WTC11 (cell line): Measurements from ENCODE around the gene APMAP. TPM values are rescaled to one million over a fixed set of nuclear protein-coding genes. Genes with fewer than 3 reads are reported as not detected.

Source experiments
- ATAC-seq: fragments of 200-7000 bp; cut with Tn5 transposase; 2 replicates; pipeline ENCODE4 v1.10.0; 2021; ENCODE audit warnings: mild to moderate bottlenecking, moderate library complexity
- CTCF ChIA-PET: fragments of 300-600 bp; sonication (Branson Sonifier 250); formaldehyde crosslinking; loops from one replicate; lab custom pipeline; 2021; ENCODE audit warnings: antibody characterized with exemption; lab: Charles Lee
- POLR2A ChIA-PET: fragments of 350-600 bp; sonication (Branson Sonifier 250); formaldehyde crosslinking; loops from one replicate; lab custom pipeline; 2021; ENCODE audit warnings: antibody characterized with exemption; lab: Charles Lee
- DNase-seq: peaks from one replicate; pipeline ENCODE4 v3.0.0; 2021; ENCODE audit warnings: low spot score
- H3K27ac Mint-ChIP-seq: 2 replicates; pipeline ENCODE4 v1.8.0; 2021; ENCODE audit warnings: mixed read lengths
- H3K27me3 Mint-ChIP-seq: 2 replicates; pipeline ENCODE4 v1.8.0; 2021; ENCODE audit warnings: low read depth, mild to moderate bottlenecking, moderate library complexity, mixed read lengths
- H3K36me3 Mint-ChIP-seq: 2 replicates; pipeline ENCODE4 v1.8.0; 2021; ENCODE audit warnings: mixed read lengths
- H3K4me1 Mint-ChIP-seq: 2 replicates; pipeline ENCODE4 v1.8.0; 2022; ENCODE audit warnings: mixed read lengths
- H3K4me3 Mint-ChIP-seq: 2 replicates; pipeline ENCODE4 v1.8.0; 2021; ENCODE audit warnings: mild to moderate bottlenecking, moderate library complexity, mixed read lengths
- H3K9me3 Mint-ChIP-seq: 2 replicates; pipeline ENCODE4 v1.8.0; 2021; ENCODE audit warnings: mixed read lengths
- ATF2 ChIP-seq: sonication (generic); formaldehyde crosslinking; IDR thresholded peaks from 2 replicates; pipeline ENCODE4 v1.8.1; 2022; ENCODE audit warnings: low read depth, missing genetic modification reagents, borderline replicate concordance
- ELF4 ChIP-seq: sonication (generic); formaldehyde crosslinking; IDR thresholded peaks from 2 replicates; pipeline ENCODE4 v1.8.1; 2022; ENCODE audit warnings: low read depth, mild to moderate bottlenecking, moderate library complexity, missing genetic modification reagents
- FOXP1 ChIP-seq: sonication (generic); formaldehyde crosslinking; IDR thresholded peaks from 2 replicates; pipeline ENCODE4 v1.8.0; 2022; ENCODE audit warnings: missing genetic modification reagents, mild to moderate bottlenecking, moderate library complexity, borderline replicate concordance
- HMGA2 ChIP-seq: fragments of 250-450 bp; sonication (Bioruptor Pico); IDR thresholded peaks from 2 replicates; pipeline ENCODE4 v1.4.0; 2021; ENCODE audit warnings: mild to moderate bottlenecking, moderate library complexity
- HMGXB4 ChIP-seq: sonication (generic); formaldehyde crosslinking; IDR thresholded peaks from 2 replicates; pipeline ENCODE4 v1.8.1; 2023; ENCODE audit warnings: mild to moderate bottlenecking, moderate library complexity, missing genetic modification reagents
- IRF2 ChIP-seq: sonication (generic); formaldehyde crosslinking; IDR thresholded peaks from 2 replicates; pipeline ENCODE4 v1.8.0; 2022; ENCODE audit warnings: low read depth, missing genetic modification reagents, borderline replicate concordance
- MAX ChIP-seq: sonication (generic); formaldehyde crosslinking; IDR thresholded peaks from 2 replicates; pipeline ENCODE4 v1.8.0; 2022; ENCODE audit warnings: mild to moderate bottlenecking, missing genetic modification reagents
- OVOL2 ChIP-seq: fragments of 250-450 bp; sonication (Bioruptor Pico); IDR thresholded peaks from 2 replicates; pipeline ENCODE4 v1.9.0; 2021; ENCODE audit warnings: mild to moderate bottlenecking, borderline replicate concordance
- SP1 ChIP-seq: sonication (generic); formaldehyde crosslinking; conservative IDR thresholded peaks from 2 replicates; pipeline ENCODE4 v1.8.1; 2022; ENCODE audit warnings: missing genetic modification reagents
- TCF7 ChIP-seq: sonication (generic); formaldehyde crosslinking; IDR thresholded peaks from 2 replicates; pipeline ENCODE4 v1.8.0; 2022; ENCODE audit warnings: mild to moderate bottlenecking, low read depth, missing genetic modification reagents, moderate library complexity
- USF1 ChIP-seq: sonication (generic); formaldehyde crosslinking; IDR thresholded peaks from 2 replicates; pipeline ENCODE4 v1.8.0; 2022; ENCODE audit warnings: mild to moderate bottlenecking, missing genetic modification reagents
- ZNF138 ChIP-seq: sonication (generic); formaldehyde crosslinking; conservative IDR thresholded peaks from 2 replicates; pipeline ENCODE4 v1.8.1; 2022; ENCODE audit warnings: mild to moderate bottlenecking, moderate library complexity, missing genetic modification reagents
- ZNF232 ChIP-seq: sonication (generic); formaldehyde crosslinking; IDR thresholded peaks from 2 replicates; pipeline ENCODE4 v1.8.0; 2022; ENCODE audit warnings: mild to moderate bottlenecking, missing genetic modification reagents
- ZNF317 ChIP-seq: sonication (generic); formaldehyde crosslinking; IDR thresholded peaks from 2 replicates; pipeline ENCODE4 v1.8.1; 2023; ENCODE audit warnings: low read depth, mild to moderate bottlenecking, moderate library complexity, missing genetic modification reagents, borderline replicate concordance
- ZNF423 ChIP-seq: fragments of 250-450 bp; sonication (Bioruptor Pico); IDR thresholded peaks from 2 replicates; pipeline ENCODE4 v2.1.2; 2022; ENCODE audit warnings: mild to moderate bottlenecking, moderate library complexity
- ZNF671 ChIP-seq: fragments of 250-450 bp; sonication (Bioruptor Pico); IDR thresholded peaks from 2 replicates; pipeline ENCODE4 v1.8.0; 2021; ENCODE audit warnings: mild to moderate bottlenecking
- ZSCAN18 ChIP-seq: fragments of 250-450 bp; sonication (Bioruptor Pico); IDR thresholded peaks from 2 replicates; pipeline ENCODE4 v2.1.2; 2022; ENCODE audit warnings: mild to moderate bottlenecking, moderate library complexity
- total RNA-seq: library from RNA; stranded (reverse); gene quantifications from 3 replicates; pipeline ENCODE4 v1.2.3, GENCODE V29; 2021
- TF ChIP-seq, protein P1 (sequence below): fragments of 250-450 bp; sonication (Bioruptor Pico); IDR thresholded peaks from 2 replicates; pipeline ENCODE4 v1.8.0; 2021; ENCODE audit warnings: mild to moderate bottlenecking
- TF ChIP-seq, protein P2 (sequence below): fragments of 200-600 bp; IDR thresholded peaks from 2 replicates; pipeline ENCODE4 v1.8.0; 2022; ENCODE audit warnings: antibody characterized with exemption
- TF ChIP-seq, protein P3 (sequence below): sonication (generic); formaldehyde crosslinking; IDR thresholded peaks from 2 replicates; pipeline ENCODE4 v1.8.1; 2022; ENCODE audit warnings: missing genetic modification reagents, borderline replicate concordance

APMAP gene
- total RNA-seq, 1 experiment from 2014 or later, result 55.3 TPM

GRCh38 chr20:24943731-24944130 is 48.8 kb downstream of the APMAP start (continued):
- TF ChIP-seq, protein P1, sequence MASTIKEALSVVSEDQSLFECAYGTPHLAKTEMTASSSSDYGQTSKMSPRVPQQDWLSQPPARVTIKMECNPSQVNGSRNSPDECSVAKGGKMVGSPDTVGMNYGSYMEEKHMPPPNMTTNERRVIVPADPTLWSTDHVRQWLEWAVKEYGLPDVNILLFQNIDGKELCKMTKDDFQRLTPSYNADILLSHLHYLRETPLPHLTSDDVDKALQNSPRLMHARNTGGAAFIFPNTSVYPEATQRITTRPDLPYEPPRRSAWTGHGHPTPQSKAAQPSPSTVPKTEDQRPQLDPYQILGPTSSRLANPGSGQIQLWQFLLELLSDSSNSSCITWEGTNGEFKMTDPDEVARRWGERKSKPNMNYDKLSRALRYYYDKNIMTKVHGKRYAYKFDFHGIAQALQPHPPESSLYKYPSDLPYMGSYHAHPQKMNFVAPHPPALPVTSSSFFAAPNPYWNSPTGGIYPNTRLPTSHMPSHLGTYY (CRISPR knock-in tag), result no peak
- TF ChIP-seq ZSCAN18, result no peak
- no peak for TF ChIP-seq FOXP1

DNA sequence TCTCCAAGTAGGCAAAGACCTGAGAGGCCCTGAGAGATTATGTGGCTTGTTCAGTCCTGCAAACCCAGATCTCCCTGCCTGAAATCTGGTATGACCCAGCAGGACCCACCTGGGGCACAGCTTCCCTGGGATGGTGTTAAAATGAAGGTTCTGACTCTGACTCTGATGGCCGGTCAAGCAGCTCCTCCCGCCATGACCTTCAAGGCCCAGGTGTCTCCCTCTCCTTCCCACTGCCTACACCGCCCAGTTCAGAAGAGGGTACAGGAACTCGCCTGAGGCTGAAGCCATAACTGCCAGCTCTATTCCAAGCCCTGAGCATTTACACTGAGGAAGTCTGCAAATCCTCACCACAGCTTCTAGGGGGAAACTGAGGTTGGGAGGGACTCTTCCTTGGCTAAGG is 49.4 kb downstream of the APMAP start:
- H3K27me3 Mint-ChIP-seq, result peaks cover 17% of the 10 kb centered on the region
- POLR2A ChIA-PET, result no interaction called here

More for the DNA sequence above, 49.4 kb downstream of the APMAP start:
- DNase-seq (no peak), ATAC-seq (no peak)
- Mint-ChIP-seq H3K4me1 (no peaks in the 10 kb centered on the region), H3K27ac (no peak overlapping the region), H3K9me3 (peaks cover 61% of the 10 kb centered on the region), H3K36me3 (peaks cover 18% of the 10 kb centered on the region; the same call in 1 of the 2 replicates), H3K4me3 (no peak overlapping the region)
- TF ChIP-seq ZNF423 (no peak), ZNF138 (no peak), ZNF317 (CRISPR knock-in tag) (no peak), MAX (no peak), OVOL2 (CRISPR knock-in tag) (no peak), ELF4 (CRISPR knock-in tag) (no peak), HMGA2 (CRISPR knock-in tag) (no peak), IRF2 (CRISPR knock-in tag) (no peak), FOXP1 (no peak), HMGXB4 (CRISPR knock-in tag) (no peak), TCF7 (CRISPR knock-in tag) (no peak), ZNF232 (CRISPR knock-in tag) (no peak), ZSCAN18 (no peak), ATF2 (CRISPR knock-in tag) (no peak), SP1 (CRISPR knock-in tag) (no peak), USF1 (no peak), ZNF671 (no peak)
- TF ChIP-seq, protein P2, sequence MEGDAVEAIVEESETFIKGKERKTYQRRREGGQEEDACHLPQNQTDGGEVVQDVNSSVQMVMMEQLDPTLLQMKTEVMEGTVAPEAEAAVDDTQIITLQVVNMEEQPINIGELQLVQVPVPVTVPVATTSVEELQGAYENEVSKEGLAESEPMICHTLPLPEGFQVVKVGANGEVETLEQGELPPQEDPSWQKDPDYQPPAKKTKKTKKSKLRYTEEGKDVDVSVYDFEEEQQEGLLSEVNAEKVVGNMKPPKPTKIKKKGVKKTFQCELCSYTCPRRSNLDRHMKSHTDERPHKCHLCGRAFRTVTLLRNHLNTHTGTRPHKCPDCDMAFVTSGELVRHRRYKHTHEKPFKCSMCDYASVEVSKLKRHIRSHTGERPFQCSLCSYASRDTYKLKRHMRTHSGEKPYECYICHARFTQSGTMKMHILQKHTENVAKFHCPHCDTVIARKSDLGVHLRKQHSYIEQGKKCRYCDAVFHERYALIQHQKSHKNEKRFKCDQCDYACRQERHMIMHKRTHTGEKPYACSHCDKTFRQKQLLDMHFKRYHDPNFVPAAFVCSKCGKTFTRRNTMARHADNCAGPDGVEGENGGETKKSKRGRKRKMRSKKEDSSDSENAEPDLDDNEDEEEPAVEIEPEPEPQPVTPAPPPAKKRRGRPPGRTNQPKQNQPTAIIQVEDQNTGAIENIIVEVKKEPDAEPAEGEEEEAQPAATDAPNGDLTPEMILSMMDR, result no peak
- TF ChIP-seq, protein P3, sequence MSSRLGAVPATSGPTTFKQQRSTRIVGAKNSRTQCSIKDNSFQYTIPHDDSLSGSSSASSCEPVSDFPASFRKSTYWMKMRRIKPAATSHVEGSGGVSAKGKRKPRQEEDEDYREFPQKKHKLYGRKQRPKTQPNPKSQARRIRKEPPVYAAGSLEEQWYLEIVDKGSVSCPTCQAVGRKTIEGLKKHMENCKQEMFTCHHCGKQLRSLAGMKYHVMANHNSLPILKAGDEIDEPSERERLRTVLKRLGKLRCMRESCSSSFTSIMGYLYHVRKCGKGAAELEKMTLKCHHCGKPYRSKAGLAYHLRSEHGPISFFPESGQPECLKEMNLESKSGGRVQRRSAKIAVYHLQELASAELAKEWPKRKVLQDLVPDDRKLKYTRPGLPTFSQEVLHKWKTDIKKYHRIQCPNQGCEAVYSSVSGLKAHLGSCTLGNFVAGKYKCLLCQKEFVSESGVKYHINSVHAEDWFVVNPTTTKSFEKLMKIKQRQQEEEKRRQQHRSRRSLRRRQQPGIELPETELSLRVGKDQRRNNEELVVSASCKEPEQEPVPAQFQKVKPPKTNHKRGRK (CRISPR knock-in tag), result no peak
- CTCF ChIA-PET, result interaction anchor here (0.7 kb wide), 1 partner anchor 13 kb away, joined by 3 read pairs; no protein-coding TSS in a partner anchor
